Mesendoderm (in vitro differentiated cells): ENCODE results near the gene RADIL.

Experiments
- DNase-seq: peaks from one replicate; pipeline ENCODE4 v3.0.0; 2013
- H2AK5ac ChIP-seq: 2 replicates; pipeline ENCODE4 v1.6.1; 2013; ENCODE audit warnings: low read length, inconsistent platforms
- H2BK120ac ChIP-seq: 2 replicates; pipeline ENCODE4 v1.6.1; 2013; ENCODE audit warnings: low read depth, mild to moderate bottlenecking, low read length, moderate library complexity, mixed read lengths
- H2BK15ac ChIP-seq: replicated peaks from 2 replicates; pipeline ENCODE4 v1.6.1; 2013; ENCODE audit warnings: low read depth, mild to moderate bottlenecking, moderate library complexity
- H2BK5ac ChIP-seq: 2 replicates; pipeline ENCODE4 v1.6.1; 2013; ENCODE audit warnings: low read length, inconsistent platforms
- H3K18ac ChIP-seq: 2 replicates; pipeline ENCODE4 v1.6.1; 2013; ENCODE audit warnings: mild to moderate bottlenecking, low read length, mixed read lengths
- H3K23ac ChIP-seq: one replicate; pipeline ENCODE4 v1.6.1; 2013; ENCODE audit warnings: low read length
- H3K27ac ChIP-seq: 2 replicates; pipeline ENCODE4 v1.5.1; 2013; ENCODE audit warnings: low read depth, mild to moderate bottlenecking, inconsistent platforms, low read length, moderate library complexity
- H3K27me3 ChIP-seq: 2 replicates; pipeline ENCODE4 v1.6.1; 2013; ENCODE audit warnings: low read length, control low read depth, mild to moderate bottlenecking, inconsistent platforms; ENCODE audit not compliant: insufficient read depth, poor library complexity
- H3K36me3 ChIP-seq: 2 replicates; pipeline ENCODE4 v1.6.1; 2013; ENCODE audit warnings: low read length, inconsistent platforms; ENCODE audit not compliant: control insufficient read depth, insufficient read depth
- H3K4ac ChIP-seq: one replicate; pipeline ENCODE4 v1.6.1; 2013; ENCODE audit warnings: low read depth, mild to moderate bottlenecking, low read length, moderate library complexity
- H3K4me1 ChIP-seq: 2 replicates; pipeline ENCODE4 v1.6.1; 2013; ENCODE audit warnings: low read depth, low read length, inconsistent platforms; ENCODE audit not compliant: control insufficient read depth
- H3K4me2 ChIP-seq: 2 replicates; pipeline ENCODE4 v1.6.1; 2013; ENCODE audit warnings: low read length
- H3K4me3 ChIP-seq: 2 replicates; pipeline ENCODE4 v1.5.1; 2013; ENCODE audit warnings: mild to moderate bottlenecking, low read length
- H3K56ac ChIP-seq: one replicate; pipeline ENCODE4 v1.6.1; 2013; ENCODE audit warnings: low read length
- H3K79me1 ChIP-seq: 2 replicates; pipeline ENCODE4 v1.6.1; 2013; ENCODE audit warnings: low read length, inconsistent platforms
- H3K79me2 ChIP-seq: 2 replicates; pipeline ENCODE4 v1.6.1; 2013; ENCODE audit warnings: mild to moderate bottlenecking, low read length; ENCODE audit not compliant: control insufficient read depth, insufficient read depth
- H3K9ac ChIP-seq: 2 replicates; pipeline ENCODE4 v1.6.1; 2013; ENCODE audit warnings: low read length, inconsistent platforms
- H4K5ac ChIP-seq: one replicate; pipeline ENCODE4 v1.6.1; 2013; ENCODE audit warnings: low read length
- H4K8ac ChIP-seq: one replicate; pipeline ENCODE4 v1.6.1; 2013; ENCODE audit warnings: low read depth, mild to moderate bottlenecking, control low read depth, low read length, moderate library complexity
- WGBS: extraction: QIAGEN DNeasy Blood & Tissue Kit; methylation state at CpG from one replicate; pipeline ENCODE4 v1.1.7; 2013; ENCODE audit warnings: low lambda C conversion rate, missing lambda C conversion rate; ENCODE audit not compliant: insufficient coverage; ENCODE audit errors: extremely low coverage; 5-methylcytosine and 5-hydroxymethylcytosine counted together

RADIL gene

DNA sequence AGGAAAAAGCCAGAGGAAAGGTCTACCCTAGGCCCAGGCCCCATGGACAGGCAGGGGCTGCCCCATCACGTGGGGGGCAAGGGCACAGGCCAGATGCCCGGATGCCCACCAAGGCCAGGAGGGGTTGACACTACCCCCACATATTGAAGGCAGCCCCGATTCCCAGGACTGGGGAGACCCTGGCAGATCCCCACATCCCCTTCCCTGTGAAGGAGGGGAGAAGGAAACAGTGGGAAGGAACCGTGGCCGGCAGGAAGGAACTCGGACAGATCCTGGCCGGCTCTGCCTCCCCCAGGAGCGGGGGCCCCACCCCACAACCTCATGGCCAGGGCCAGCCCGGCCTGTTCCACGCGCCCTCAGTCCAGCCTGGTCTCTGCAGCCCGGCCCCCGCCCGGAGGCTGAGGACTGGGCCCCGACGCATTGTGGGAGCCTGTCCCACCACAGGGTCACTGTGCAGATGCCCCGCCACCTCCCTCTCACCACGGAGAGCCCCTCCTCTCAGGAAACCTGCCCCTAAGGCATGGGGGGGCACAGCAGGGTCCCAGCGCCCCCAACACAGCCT is 63.0 kb downstream of the RADIL start:
- no peak overlapping the region for H4K8ac ChIP-seq
- H3K18ac ChIP-seq: no peak overlapping the region
- no peaks in the 10 kb centered on the region for H3K36me3 ChIP-seq
- H4K5ac ChIP-seq: no peak overlapping the region
- H3K4me1 ChIP-seq: no peaks in the 10 kb centered on the region
- no CpG with 5 or more reads among the region's 19 CpGs for WGBS
- no peak overlapping the region for H3K9ac ChIP-seq
- H2AK5ac ChIP-seq: no peak overlapping the region
- H3K23ac ChIP-seq: no peak overlapping the region
- H3K56ac ChIP-seq: no peak overlapping the region
- H3K79me2 ChIP-seq: no peaks in the 10 kb centered on the region
- H3K4ac ChIP-seq: no peak overlapping the region
- no peaks in the 10 kb centered on the region for H3K27me3 ChIP-seq
- no peak overlapping the region for H3K4me3 ChIP-seq
- H2BK15ac ChIP-seq: no peak overlapping the region
- H2BK120ac ChIP-seq: no peak overlapping the region
- no peak overlapping the region for H3K27ac ChIP-seq
- H3K79me1 ChIP-seq: no peaks in the 10 kb centered on the region
- DNase-seq: no peak
- no peak overlapping the region for H3K4me2 ChIP-seq
- H2BK5ac ChIP-seq: no peak overlapping the region

DNA sequence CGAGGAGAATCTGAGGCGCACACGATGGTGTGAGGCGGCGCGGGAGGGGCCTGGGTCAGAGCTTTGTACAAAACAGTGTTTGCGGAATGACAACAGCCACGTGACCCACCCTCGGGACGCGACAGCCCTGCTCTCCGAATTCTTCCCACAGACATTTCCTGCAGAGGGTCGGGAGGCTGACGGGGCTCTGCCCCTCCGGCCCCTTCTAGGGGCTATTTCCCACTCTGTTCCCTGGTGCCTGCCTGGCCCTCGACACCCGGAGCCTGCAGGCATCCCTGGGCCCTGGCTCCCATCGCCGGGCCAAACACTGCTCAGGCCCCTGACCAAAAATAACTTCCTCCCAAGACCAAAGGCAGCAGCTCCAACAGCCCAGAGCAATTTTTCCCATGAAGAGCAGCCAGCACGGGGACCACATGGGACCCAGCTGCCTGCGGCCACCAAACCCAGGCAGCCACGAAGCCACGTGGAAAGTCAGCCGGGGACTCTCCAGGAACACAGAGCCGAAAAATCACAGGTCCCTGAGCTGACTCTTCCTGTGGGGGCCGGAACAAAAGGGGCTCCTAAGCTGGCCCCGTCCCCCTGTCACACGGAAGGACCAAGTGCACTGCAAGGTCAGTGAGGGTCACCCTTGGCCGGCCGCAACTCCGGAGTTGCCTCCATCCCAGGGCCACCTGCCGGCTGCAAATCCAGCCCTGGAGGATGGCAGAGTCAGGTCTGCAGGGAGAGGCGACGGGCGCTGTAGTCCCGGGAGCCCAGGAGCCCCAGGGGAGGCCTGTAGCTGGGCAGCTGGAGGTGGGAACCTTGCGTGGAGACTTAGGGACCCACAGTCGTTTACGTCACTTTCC is 63.7 kb downstream of the RADIL start:
- Histone ChIP-seq H3K79me1 (no peaks in the 10 kb centered on the region), H3K9ac (no peak overlapping the region), H2BK5ac (no peak overlapping the region), H3K79me2 (no peaks in the 10 kb centered on the region), H2BK15ac (no peak overlapping the region), H3K18ac (no peak overlapping the region), H3K23ac (no peak overlapping the region), H3K56ac (no peak overlapping the region), H3K4ac (no peak overlapping the region), H3K4me3 (no peak overlapping the region), H4K5ac (no peak overlapping the region), H4K8ac (no peak overlapping the region), H3K27me3 (no peaks in the 10 kb centered on the region), H3K4me1 (no peaks in the 10 kb centered on the region), H3K36me3 (no peaks in the 10 kb centered on the region), H3K4me2 (no peak overlapping the region), H2AK5ac (no peak overlapping the region), H2BK120ac (no peak overlapping the region), H3K27ac (no peak overlapping the region)
- WGBS: no CpG with 5 or more reads among the region's 39 CpGs
- DNase-seq: no peak

DNA sequence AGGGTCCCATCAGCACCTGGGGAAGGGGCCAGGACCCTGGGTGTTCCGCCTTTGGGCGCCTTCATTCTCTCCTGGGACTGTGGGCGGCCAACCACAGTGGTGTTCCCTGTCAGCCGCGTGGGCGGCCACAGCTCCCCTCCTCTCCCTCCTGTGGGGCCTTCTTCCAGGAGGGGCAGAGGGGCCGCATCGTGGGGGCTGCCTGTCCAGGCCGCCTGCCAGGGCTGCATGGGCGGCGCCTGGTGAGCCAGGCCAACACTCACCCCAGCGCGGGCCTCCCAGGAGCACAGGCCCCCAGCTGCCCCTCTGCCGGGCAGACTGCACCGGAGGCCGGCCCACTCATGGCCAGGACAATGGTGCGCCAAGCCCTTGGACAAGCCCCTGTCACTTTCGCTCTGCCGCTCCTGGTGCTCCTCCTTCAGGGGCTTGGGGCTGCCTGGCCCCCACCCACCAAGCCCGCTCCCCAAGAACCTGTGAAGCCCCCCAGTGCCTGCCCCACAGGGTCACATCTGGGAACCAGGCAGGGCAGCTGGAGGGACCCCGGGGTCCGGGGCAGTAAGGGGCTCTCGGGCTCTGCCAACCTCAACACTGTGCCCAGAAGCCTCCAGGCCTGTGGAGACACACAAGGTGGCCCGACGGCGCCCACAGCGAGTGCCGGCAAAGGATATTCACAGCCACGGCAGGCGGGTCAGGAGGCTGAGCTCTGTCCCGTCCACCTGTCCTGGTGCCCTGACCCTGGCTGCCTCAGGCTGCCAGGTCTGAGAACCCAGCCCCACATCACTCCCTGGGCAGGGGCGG is 65.3 kb downstream of the RADIL start:
- no peak overlapping the region for H2BK15ac ChIP-seq
- no peak overlapping the region for H4K5ac ChIP-seq
- no peaks in the 10 kb centered on the region for H3K36me3 ChIP-seq
- H2BK120ac ChIP-seq: no peak overlapping the region
- H3K18ac ChIP-seq: no peak overlapping the region
- H3K4me1 ChIP-seq: no peaks in the 10 kb centered on the region
- H3K27ac ChIP-seq: no peak overlapping the region
- DNase-seq: no peak
- H4K8ac ChIP-seq: no peak overlapping the region
- H3K4ac ChIP-seq: no peak overlapping the region
- H3K79me2 ChIP-seq: no peaks in the 10 kb centered on the region
- H3K4me2 ChIP-seq: no peak overlapping the region
- H2AK5ac ChIP-seq: no peak overlapping the region
- WGBS: no CpG with 5 or more reads among the region's 32 CpGs
- no peak overlapping the region for H3K56ac ChIP-seq
- H3K27me3 ChIP-seq: no peaks in the 10 kb centered on the region
- no peak overlapping the region for H3K23ac ChIP-seq
- H3K4me3 ChIP-seq: no peak overlapping the region
- H2BK5ac ChIP-seq: no peak overlapping the region
- H3K79me1 ChIP-seq: no peaks in the 10 kb centered on the region
- no peak overlapping the region for H3K9ac ChIP-seq

DNA sequence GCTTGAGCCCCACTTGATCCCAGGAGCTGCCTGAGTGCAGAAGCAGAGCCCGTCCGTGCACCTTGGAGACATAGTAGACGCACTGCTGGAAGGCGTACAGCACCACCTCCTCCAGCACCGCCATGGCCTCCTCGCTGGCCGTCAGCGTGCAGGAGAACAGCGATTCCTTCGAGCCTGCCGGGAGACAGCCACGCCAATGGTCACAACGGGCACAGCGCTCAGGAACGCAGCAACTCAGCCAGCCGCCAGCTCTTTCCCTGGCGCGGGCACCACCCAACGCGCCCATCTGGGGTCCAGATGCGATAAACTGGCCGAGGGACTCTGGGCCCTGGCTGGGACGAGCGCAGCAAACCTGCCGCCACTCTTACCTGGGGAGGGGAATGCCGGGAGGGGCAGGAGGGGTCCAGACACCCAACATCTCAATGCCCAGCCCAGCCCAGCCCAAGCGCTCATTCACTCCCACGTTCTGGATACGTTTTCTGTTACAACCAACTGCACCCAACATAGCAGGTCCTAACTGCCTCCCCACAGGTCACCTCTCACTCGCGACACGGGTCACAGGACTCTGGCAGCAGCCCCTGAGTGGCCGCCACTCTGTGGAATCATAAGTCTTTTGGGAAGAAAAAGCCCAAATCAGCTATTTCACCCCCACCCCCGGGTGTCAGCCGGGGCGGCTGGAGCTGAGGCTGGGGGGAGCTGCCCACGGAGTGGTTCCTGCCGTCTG is 66.2 kb downstream of the RADIL start:
- no peaks in the 10 kb centered on the region for H3K27me3 ChIP-seq
- no peaks in the 10 kb centered on the region for H3K79me2 ChIP-seq
- no peak overlapping the region for H2BK120ac ChIP-seq
- H3K56ac ChIP-seq: no peak overlapping the region
- no peak overlapping the region for H3K27ac ChIP-seq
- no peaks in the 10 kb centered on the region for H3K4me1 ChIP-seq
- no peak overlapping the region for H3K4ac ChIP-seq
- H3K4me2 ChIP-seq: no peak overlapping the region
- no peak overlapping the region for H3K23ac ChIP-seq
- H3K4me3 ChIP-seq: no peak overlapping the region
- no peak overlapping the region for H2AK5ac ChIP-seq
- no peak overlapping the region for H3K9ac ChIP-seq
- no peak overlapping the region for H4K8ac ChIP-seq
- H2BK15ac ChIP-seq: no peak overlapping the region
- no peak for DNase-seq
- no peak overlapping the region for H2BK5ac ChIP-seq
- no peak overlapping the region for H4K5ac ChIP-seq
- H3K79me1 ChIP-seq: no peaks in the 10 kb centered on the region
- H3K18ac ChIP-seq: no peak overlapping the region
- H3K36me3 ChIP-seq: no peaks in the 10 kb centered on the region
- no CpG with 5 or more reads among the region's 38 CpGs for WGBS

DNA sequence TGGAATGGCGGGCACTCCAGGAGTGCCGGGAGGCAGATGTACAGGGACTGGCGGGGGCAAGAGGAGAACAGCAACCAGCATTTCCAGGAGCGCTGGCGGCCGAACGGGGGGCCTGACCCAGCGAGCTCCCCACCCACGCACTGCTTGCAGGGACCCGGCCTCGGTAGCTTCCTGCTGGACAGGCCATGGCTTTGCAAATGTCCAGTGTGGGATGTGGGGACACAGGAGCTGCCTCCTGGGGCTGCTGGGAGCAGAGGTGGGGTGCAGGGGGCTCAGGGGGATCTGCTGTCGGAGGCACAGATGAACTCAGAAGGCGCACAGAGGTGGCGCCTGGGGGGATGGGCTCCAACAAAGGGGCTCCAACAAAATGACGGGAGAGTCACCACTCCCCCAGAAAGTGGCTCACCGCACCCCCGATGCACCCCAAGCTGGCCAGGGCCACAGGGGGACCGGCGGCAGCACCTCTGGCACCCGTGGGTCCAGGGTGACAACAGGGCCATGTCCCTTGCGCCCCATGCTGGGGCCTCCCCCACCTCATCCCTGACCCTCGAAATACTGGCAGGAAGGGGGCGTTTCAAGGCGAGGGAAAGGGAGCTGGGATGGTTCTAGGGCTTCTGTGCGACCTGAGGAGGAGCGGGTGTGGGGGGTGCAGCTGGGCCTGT is 67.0 kb downstream of the RADIL start:
- no CpG with 5 or more reads among the region's 26 CpGs for WGBS
- Histone ChIP-seq H2BK5ac (no peak overlapping the region), H3K27ac (no peak overlapping the region), H3K79me2 (no peaks in the 10 kb centered on the region), H3K4me3 (no peak overlapping the region), H3K4ac (no peak overlapping the region), H3K79me1 (no peaks in the 10 kb centered on the region), H3K18ac (no peak overlapping the region), H3K27me3 (no peaks in the 10 kb centered on the region), H4K5ac (no peak overlapping the region), H3K36me3 (no peaks in the 10 kb centered on the region), H4K8ac (no peak overlapping the region), H2AK5ac (no peak overlapping the region), H3K23ac (no peak overlapping the region), H3K4me2 (no peak overlapping the region), H3K56ac (no peak overlapping the region), H3K9ac (no peak overlapping the region), H2BK120ac (no peak overlapping the region), H2BK15ac (no peak overlapping the region), H3K4me1 (no peaks in the 10 kb centered on the region)
- no peak for DNase-seq
